DOHH2 (cell line): ENCODE measurements around the gene LGALS12.

ENCODE experiments used
- H3F3A ChIP-seq: fragments of 200-600 bp; sonication (generic), shearing (Covaris generic); 2 replicates; pipeline ENCODE4 v1.6.0; 2016; ENCODE audit warnings: antibody characterized with exemption, mild to moderate bottlenecking; ENCODE audit not compliant: control insufficient read depth, insufficient read depth
- H3K27ac ChIP-seq: fragments of 200-600 bp; sonication (generic); 2 replicates; pipeline ENCODE4 v1.5.1; 2014; ENCODE audit warnings: low read depth, mild to moderate bottlenecking, low read length, moderate library complexity
- H3K27me3 ChIP-seq: fragments of 200-600 bp; sonication (generic); 2 replicates; pipeline ENCODE4 v1.6.1; 2014; ENCODE audit warnings: mild to moderate bottlenecking, low read length, mixed read lengths; ENCODE audit not compliant: control insufficient read depth
- H3K36me3 ChIP-seq: fragments of 200-600 bp; sonication (generic); 2 replicates; pipeline ENCODE4 v1.6.1; 2014; ENCODE audit warnings: mild to moderate bottlenecking, low read length, moderate library complexity, mixed read lengths; ENCODE audit not compliant: control insufficient read depth
- H3K4me1 ChIP-seq: fragments of 200-600 bp; sonication (generic); 2 replicates; pipeline ENCODE4 v1.6.1; 2014; ENCODE audit warnings: mild to moderate bottlenecking, low read length, mixed read lengths; ENCODE audit not compliant: control insufficient read depth
- H3K4me2 ChIP-seq: fragments of 200-600 bp; sonication (generic); 2 replicates; pipeline ENCODE4 v1.6.0; 2014; ENCODE audit warnings: mild to moderate bottlenecking, low read length, moderate library complexity
- H3K4me3 ChIP-seq: fragments of 200-600 bp; sonication (generic); 2 replicates; pipeline ENCODE4 v1.5.1; 2014; ENCODE audit warnings: mild to moderate bottlenecking, low read length, mixed read lengths
- H3K79me2 ChIP-seq: fragments of 200-600 bp; sonication (generic); 2 replicates; pipeline ENCODE4 v1.6.1; 2014; ENCODE audit warnings: mild to moderate bottlenecking, low read length, mixed read lengths; ENCODE audit not compliant: control insufficient read depth
- H3K9me2 ChIP-seq: fragments of 200-600 bp; sonication (generic); replicated peaks from 2 replicates; pipeline ENCODE4 v1.6.1; 2014; ENCODE audit warnings: mild to moderate bottlenecking, low read length, mixed read lengths; ENCODE audit not compliant: control insufficient read depth
- H3K9me3 ChIP-seq: fragments of 200-600 bp; sonication (generic); 2 replicates; pipeline ENCODE4 v1.6.1; 2014; ENCODE audit warnings: antibody characterized with exemption, low read length, mixed read lengths; ENCODE audit not compliant: control insufficient read depth, insufficient read depth
- H4K20me1 ChIP-seq: fragments of 200-600 bp; sonication (generic); 2 replicates; pipeline ENCODE4 v1.6.0; 2014; ENCODE audit warnings: low read depth, mild to moderate bottlenecking, antibody characterized with exemption, low read length, moderate library complexity; ENCODE audit not compliant: control insufficient read depth, insufficient read depth
- EZH2phosphoT487 ChIP-seq: fragments of 200-600 bp; sonication (generic); IDR thresholded peaks from 2 replicates; pipeline ENCODE4 v1.6.1; 2017; ENCODE audit warnings: borderline replicate concordance, mild to moderate bottlenecking, antibody characterized with exemption, low read length, moderate library complexity, mixed read lengths
- TF ChIP-seq, protein P1 (sequence below): fragments of 200-600 bp; sonication (generic); IDR thresholded peaks from one replicate; pipeline ENCODE4 v1.5.1; 2014; ENCODE audit warnings: antibody characterized with exemption, mild to moderate bottlenecking, low read depth, low read length; ENCODE audit not compliant: poor library complexity, severe bottlenecking

Gene LGALS12

DNA sequence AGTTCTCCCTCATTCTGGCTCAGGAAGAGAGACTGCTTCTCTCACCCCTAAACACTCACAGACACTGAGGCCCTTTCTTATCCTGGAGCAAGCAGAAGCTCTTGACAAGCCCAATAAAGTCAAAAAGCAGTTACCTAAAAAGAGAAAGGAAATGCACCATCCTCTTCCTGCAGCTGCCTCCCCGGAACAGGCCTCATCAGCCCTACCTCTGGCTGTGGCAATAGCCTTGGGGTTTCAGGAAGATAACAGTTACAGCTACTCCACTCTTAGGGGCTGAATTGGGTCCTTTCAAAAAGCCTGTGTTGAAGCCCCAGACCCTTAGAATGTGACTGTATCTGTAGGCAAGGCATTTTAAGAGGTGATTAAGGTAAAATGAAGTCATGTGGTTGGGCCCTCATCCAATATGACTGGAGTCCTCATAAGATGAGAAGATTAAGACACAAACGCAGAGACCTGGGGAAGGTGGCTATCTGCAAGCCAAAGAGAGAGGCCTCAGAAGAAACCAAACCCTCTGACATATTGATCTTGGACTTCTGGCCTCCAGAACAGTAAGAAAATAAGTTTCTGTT, 3.5 kb upstream of the LGALS12 start:
- H3K27ac ChIP-seq: no peak overlapping the region
- H3K4me2 ChIP-seq: no peak overlapping the region
- no peaks in the 10 kb centered on the region for H3K9me2 ChIP-seq
- no peaks in the 10 kb centered on the region for H4K20me1 ChIP-seq
- H3K4me3 ChIP-seq: no peak overlapping the region
- H3F3A ChIP-seq: no peaks in the 10 kb centered on the region
- TF ChIP-seq, protein P1, sequence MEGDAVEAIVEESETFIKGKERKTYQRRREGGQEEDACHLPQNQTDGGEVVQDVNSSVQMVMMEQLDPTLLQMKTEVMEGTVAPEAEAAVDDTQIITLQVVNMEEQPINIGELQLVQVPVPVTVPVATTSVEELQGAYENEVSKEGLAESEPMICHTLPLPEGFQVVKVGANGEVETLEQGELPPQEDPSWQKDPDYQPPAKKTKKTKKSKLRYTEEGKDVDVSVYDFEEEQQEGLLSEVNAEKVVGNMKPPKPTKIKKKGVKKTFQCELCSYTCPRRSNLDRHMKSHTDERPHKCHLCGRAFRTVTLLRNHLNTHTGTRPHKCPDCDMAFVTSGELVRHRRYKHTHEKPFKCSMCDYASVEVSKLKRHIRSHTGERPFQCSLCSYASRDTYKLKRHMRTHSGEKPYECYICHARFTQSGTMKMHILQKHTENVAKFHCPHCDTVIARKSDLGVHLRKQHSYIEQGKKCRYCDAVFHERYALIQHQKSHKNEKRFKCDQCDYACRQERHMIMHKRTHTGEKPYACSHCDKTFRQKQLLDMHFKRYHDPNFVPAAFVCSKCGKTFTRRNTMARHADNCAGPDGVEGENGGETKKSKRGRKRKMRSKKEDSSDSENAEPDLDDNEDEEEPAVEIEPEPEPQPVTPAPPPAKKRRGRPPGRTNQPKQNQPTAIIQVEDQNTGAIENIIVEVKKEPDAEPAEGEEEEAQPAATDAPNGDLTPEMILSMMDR: no peak
- TF ChIP-seq EZH2phosphoT487: no peak
- no peaks in the 10 kb centered on the region for H3K4me1 ChIP-seq
- H3K9me3 ChIP-seq: peaks cover 11% of the 10 kb centered on the region
- H3K27me3 ChIP-seq: peaks cover 10% of the 10 kb centered on the region
- no peaks in the 10 kb centered on the region for H3K79me2 ChIP-seq
- H3K36me3 ChIP-seq: no peaks in the 10 kb centered on the region

DNA sequence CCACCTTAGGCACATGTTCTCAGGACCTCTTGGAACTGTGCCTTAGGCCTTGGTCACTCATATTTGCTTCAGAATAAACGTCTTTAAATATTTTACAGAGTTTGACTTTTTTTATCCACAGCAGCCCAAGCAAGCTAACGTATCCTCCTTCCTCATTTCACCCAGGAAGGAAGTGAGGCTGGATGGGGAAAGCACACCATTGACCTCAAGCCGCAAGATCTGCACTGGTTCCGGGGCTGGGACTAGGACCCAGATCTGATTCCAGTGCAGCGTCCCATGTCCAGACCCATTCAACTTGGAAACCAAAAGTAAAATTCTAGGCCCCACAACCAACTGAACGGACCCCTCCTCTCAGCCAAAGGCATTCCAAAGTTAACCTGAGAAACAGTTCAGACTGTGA, 2.4 kb upstream of the LGALS12 start:
- peaks cover 4% of the 10 kb centered on the region for H3K9me3 ChIP-seq
- H3K4me2 ChIP-seq: no peak overlapping the region
- 0 out of 2 replicates have a peak, but pooled peaks cover 3% of the 10 kb centered on the region for H3K27me3 ChIP-seq
- no peaks in the 10 kb centered on the region for H4K20me1 ChIP-seq
- H3K36me3 ChIP-seq: no peaks in the 10 kb centered on the region
- H3K4me3 ChIP-seq: no peak overlapping the region
- no peak overlapping the region for H3K27ac ChIP-seq
- H3K79me2 ChIP-seq: no peaks in the 10 kb centered on the region
- no peaks in the 10 kb centered on the region for H3K9me2 ChIP-seq
- no peaks in the 10 kb centered on the region for H3F3A ChIP-seq
- H3K4me1 ChIP-seq: no peaks in the 10 kb centered on the region
- TF ChIP-seq, protein P1: no peak
- no peak for TF ChIP-seq EZH2phosphoT487

DNA sequence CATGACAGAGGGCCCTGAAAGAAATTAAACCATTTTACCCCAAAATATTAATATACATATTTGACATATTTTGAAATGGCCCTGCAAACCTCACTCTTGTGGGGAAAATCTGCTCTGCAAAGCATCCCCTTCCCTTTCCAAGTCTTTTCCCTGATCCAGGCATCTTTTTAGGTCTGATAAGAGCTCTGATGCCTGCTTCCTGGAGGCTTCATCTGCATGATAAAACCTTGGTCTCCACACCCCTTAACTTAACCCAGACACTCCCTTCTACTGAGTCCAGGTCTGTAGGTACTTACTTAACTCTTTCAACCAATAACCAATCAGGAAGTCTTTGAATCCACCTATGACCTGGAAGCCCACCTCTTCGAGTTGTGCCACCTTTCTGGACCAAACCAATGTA, 1.8 kb upstream of the LGALS12 start:
- H3K4me2 ChIP-seq: no peak overlapping the region
- H3K27me3 ChIP-seq: 0 out of 2 replicates have a peak, but pooled peaks cover 3% of the 10 kb centered on the region
- no peaks in the 10 kb centered on the region for H3F3A ChIP-seq
- H3K4me3 ChIP-seq: no peak overlapping the region
- no peak for TF ChIP-seq EZH2phosphoT487
- H3K27ac ChIP-seq: no peak overlapping the region
- H3K9me3 ChIP-seq: peaks cover 4% of the 10 kb centered on the region
- no peaks in the 10 kb centered on the region for H3K79me2 ChIP-seq
- no peaks in the 10 kb centered on the region for H3K9me2 ChIP-seq
- no peaks in the 10 kb centered on the region for H3K36me3 ChIP-seq
- H4K20me1 ChIP-seq: no peaks in the 10 kb centered on the region
- H3K4me1 ChIP-seq: no peaks in the 10 kb centered on the region

DNA sequence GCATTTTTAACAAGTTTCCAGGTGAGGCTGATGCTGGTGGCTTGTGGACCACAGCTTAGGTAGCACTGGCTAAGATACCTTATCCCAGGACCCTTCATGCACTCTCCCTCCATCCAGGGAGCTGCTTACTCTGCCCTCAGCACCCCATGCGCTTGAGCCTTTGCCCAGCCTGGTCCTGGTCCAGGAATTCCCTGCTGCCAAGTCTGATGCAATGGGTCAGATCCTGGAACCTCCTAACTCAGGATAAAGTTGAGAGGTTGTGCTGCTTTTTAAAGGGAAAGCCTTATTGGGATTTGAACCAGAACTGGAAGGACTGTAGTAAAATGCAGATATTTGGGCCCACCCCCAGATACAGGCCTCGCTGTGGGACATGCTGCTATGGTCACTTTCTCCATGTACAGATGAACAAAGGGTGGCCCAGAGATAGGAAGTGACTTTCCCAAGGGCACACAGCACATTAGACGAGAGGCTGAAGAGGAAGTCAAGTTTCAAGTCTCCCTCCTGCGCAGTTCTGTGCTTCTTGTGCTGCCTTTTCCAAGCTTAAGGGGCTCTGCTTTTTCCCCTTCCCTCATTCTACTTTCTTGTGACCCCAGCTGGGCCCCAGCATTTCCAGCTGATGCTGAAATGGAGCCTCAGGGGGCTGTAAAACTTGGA, 824 bp upstream of the LGALS12 start:
- H3K27ac ChIP-seq: no peak overlapping the region
- H3K9me2 ChIP-seq: no peaks in the 10 kb centered on the region
- peaks cover 4% of the 10 kb centered on the region for H3K9me3 ChIP-seq
- H3F3A ChIP-seq: no peaks in the 10 kb centered on the region
- H3K4me2 ChIP-seq: no peak overlapping the region
- no peaks in the 10 kb centered on the region for H4K20me1 ChIP-seq
- H3K4me3 ChIP-seq: no peak overlapping the region
- H3K4me1 ChIP-seq: no peaks in the 10 kb centered on the region
- H3K27me3 ChIP-seq: 0 out of 2 replicates have a peak, but pooled peaks cover 3% of the 10 kb centered on the region
- TF ChIP-seq, protein P1: no peak
- TF ChIP-seq EZH2phosphoT487: no peak
- H3K79me2 ChIP-seq: no peaks in the 10 kb centered on the region
- no peaks in the 10 kb centered on the region for H3K36me3 ChIP-seq
